ENCODE data around the gene GIMAP6.
A peak's percentile ranks its signal among the peaks of the same experiment; 100 is the strongest.
"Not testable (repeated sequence)": the region's sequence is repeated elsewhere in the genome, so short reads cannot be mapped to it uniquely, and the experiment has no call there.

GIMAP6 gene

GRCh38 chr7:150642926-150643325 lies 10.7 kb upstream of the GIMAP6 start:
- no peak for DNase-seq

GRCh38 chr7:150641854-150642253 lies 9.7 kb upstream of the GIMAP6 start:
- no peak for DNase-seq

- no peak for DNase-seq
These were observed 1.7 kb upstream of the GIMAP6 start for GRCh38 chr7:150633926-150634325.

GRCh38 chr7:150631084-150631826 lies 930 bp downstream of the GIMAP6 start:
- DNase-seq, result peak; percentile 48

- DNase-seq, result no peak
These were observed 2.8 kb downstream of the GIMAP6 start for GRCh38 chr7:150629347-150629746.

GRCh38 chr7:150627959-150628358 lies 4.2 kb downstream of the GIMAP6 start:
- DNase-seq, result no peak

GRCh38 chr7:150626696-150627095 lies 5.5 kb downstream of the GIMAP6 start:
- DNase-seq, result no peak

- no peak for DNase-seq
These were observed 10.8 kb downstream of the GIMAP6 start for GRCh38 chr7:150621376-150621775.

GRCh38 chr7:150620617-150621371 lies 11.4 kb downstream of the GIMAP6 start:
- DNase-seq, result no peak

- DNase-seq, result no peak
These were observed 12.1 kb downstream of the GIMAP6 start for GRCh38 chr7:150620061-150620460.

- not testable (repeated sequence) for DNase-seq
These were observed 16.9 kb downstream of the GIMAP6 start for GRCh38 chr7:150615221-150615755.

- not testable (repeated sequence) for DNase-seq
These were observed 17.8 kb downstream of the GIMAP6 start for GRCh38 chr7:150614426-150614825.

GRCh38 chr7:150613880-150614279 lies 18.3 kb downstream of the GIMAP6 start:
- no peak for DNase-seq

- no peak for DNase-seq
These were observed 19.3 kb downstream of the GIMAP6 start for GRCh38 chr7:150612925-150613324.

- no peak for DNase-seq
These were observed 22.0 kb downstream of the GIMAP6 start for GRCh38 chr7:150610233-150610632.

- DNase-seq, result not testable (repeated sequence)
These were observed 28.6 kb downstream of the GIMAP6 start for GRCh38 chr7:150603600-150603999.

- no peak for DNase-seq
These were observed 36.8 kb downstream of the GIMAP6 start for GRCh38 chr7:150595361-150595760.

GRCh38 chr7:150594805-150595204 lies 37.4 kb downstream of the GIMAP6 start:
- no peak for DNase-seq

- DNase-seq, result no peak
These were observed 44.6 kb downstream of the GIMAP6 start for GRCh38 chr7:150587551-150587950.

GRCh38 chr7:150586785-150587152 lies 45.4 kb downstream of the GIMAP6 start:
- DNase-seq, result no peak

- no peak for DNase-seq
These were observed 46.0 kb downstream of the GIMAP6 start for GRCh38 chr7:150586068-150586784.

GRCh38 chr7:150585199-150585598 lies 47.0 kb downstream of the GIMAP6 start:
- no peak for DNase-seq

- no peak for DNase-seq
These were observed 51.4 kb downstream of the GIMAP6 start for GRCh38 chr7:150580638-150581394.
